Embryonic facial prominence (tissue), 1 donor: ENCODE measurements around the gene AKAP6.
A peak's percentile ranks its signal among the peaks of the same experiment; 100 is the strongest.

Experiments
- DNase-seq: peaks from one replicate; pipeline ENCODE4 v3.0.0-alpha.2; 2016; ENCODE audit errors: extremely low spot score

The AKAP6 gene

DNA sequence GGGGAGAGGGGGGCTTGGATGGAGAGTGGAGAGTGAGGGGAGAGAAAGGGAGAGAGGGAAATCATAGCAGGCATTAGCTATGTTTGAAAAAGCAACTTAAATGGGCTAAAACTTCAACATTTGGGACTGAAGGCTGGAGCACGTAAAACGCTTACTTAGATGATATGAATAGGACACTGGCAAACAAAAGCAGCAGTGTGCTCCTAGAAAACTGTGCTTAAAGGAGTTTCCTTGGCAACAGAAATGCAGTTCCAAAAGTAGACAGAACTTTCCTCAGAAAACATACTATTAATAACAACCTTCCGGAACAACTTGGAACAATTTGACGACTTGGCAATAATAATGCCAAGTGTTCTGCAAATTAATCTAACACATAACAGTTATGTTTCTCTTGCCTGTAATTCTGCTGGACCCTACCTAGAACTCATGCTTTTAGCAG lies 374.1 kb downstream of the AKAP6 start:
- peak; percentile 48 for DNase-seq

DNA sequence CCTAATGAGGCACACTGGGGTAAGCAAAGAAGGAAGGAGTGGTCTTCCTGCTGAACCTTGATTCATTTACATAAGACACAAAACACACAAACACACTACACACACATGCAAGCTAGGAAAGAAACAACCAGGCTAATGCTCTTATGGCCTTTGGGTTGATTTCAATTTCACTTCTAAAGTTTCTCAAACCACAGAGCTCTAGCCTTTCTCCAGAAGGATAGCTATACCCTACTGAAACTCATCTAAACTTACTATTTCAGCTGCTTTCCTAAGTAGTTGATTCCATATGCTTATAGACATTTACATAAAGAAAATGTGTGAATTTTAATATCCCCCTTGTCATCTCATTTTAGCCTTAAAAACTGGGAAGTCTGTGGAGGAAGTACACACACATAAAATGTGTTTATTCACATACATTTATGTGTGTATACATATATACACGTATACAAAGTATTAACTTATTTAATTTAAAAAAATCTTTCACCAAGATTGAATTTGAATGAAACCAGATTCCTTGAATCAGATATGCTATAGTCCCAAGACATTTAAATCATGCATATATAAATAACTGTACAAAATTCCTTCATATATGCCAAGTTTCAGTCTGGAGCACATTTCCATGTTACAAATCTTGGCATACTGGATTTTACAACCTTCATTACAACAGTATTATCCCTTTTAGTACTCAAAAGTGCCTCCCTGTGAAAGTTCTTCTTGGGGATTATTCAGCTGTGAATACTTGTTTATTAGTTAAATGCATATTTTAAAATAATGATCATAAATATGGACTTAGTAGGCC lies 377.8 kb downstream of the AKAP6 start:
- peak; percentile 51 for DNase-seq

DNA sequence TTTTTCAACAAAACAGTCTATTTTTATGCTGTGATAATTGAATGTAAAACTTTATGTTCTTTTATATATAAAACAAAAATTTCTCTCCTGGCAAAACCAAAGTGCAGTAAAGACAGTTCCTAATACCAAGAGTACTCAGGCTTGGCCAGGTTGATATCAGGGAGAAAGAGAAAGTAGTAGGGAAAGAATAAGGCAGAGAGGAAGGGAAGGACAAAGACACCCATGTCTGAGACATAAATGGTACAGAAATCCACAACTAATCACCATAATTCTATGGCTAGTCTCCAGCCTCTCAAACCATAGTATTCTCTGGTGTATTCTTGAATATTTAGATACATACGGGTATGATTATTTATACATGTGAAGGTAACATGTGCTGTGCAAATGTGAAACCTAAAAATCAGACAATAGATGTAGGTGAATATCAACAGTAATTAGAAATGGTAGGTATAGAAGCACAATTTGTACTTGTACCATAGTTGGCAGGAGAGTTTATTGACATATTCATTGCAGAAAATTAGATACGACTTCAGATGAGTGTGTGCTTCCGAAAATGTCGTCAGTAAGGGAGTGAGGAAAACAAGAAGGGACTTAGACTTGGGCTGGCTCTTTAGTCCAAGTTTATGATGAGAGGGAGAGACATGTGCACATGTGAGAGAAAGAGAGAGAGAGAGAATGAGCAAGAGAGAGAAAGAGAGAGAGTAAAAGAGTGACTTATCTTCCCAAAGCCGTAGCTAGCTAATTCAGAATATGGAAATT lies 378.8 kb downstream of the AKAP6 start:
- DNase-seq = peak; percentile 46

DNA sequence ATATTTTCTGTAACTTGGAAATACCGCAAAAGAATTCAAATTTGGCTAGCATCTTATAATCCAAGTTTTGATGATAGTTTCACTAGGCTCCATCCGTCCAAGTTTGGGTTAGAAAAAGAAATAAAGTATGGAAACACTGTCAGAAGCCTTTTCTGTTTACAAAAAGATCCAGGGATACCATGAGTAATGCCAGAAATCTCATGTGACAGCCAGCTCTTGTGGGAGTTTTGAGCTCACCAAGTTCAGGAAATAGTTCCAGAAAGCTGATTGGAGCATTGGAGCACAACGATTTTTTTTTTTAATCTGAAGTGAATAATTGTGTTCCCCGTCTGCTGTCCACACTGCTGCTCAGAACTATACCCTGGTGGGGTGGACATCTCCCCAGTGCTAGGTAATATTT lies 379.9 kb downstream of the AKAP6 start:
- peak; percentile 74 for DNase-seq

DNA sequence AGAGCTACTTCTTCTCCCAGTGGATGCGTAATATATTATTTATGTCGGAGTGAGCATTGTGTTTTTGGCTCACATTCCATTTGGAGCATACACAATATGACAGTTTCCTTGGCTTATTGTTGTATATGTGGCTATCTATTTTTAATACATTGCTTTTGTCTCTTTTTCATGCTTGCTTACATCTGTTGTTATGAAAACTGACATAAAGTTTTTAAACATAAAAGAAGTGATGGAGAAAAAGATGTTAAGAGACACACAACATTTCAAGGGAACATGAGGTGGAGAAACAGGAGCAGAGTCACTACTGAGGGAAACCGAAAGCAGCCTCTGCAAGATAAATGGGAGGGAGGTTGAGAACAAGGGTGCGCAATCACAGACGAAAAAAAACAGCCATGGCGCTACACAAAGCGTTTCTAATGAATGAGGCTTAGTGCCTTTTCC lies 381.2 kb downstream of the AKAP6 start:
- no peak for DNase-seq

DNA sequence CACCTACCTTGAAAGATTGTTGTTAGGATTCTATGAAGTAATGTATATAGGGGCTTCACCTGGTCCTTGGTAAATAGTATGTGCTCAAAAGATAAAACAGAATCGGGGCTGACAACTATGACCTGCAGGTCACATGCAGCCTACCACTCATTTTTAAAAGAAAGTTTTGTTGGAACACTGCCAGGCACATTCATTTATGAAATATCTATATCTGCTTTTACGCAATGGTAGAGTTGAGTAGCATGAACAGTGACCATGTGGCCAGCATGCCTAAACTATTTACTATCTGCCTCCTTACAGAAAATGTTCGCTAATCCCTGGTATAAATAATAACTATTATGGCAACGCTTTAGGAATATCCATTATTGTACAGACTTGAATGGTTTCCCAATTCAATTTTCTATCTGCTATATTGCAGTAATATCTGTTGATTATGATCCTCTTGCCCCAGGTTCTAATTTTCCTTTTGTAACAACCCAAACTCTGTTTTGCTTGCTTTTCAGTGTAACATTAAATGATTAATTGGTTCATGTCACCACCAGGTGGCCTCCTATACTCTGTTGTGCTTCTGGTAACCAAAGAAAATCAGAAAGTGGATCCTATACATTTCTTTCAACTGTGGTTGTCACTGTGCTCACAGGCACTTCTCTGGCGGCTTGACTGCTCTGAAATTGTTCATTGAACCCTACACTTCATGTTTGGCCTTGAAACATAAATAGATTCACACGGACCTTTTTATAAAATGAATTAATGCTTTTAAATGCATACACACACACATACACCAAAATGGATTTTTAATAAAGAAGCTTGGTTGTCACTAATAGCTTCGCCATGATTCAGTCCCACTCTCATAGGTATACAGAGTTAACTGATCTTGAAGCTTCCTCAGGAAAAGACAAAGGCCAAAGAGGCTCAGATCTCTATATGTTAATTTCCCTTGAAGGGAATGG lies 381.9 kb downstream of the AKAP6 start:
- DNase-seq = no peak

GRCh38 chr14:32713856-32714255 lies 384.8 kb downstream of the AKAP6 start:
- no peak for DNase-seq

GRCh38 chr14:32719601-32720000 lies 390.5 kb downstream of the AKAP6 start:
- DNase-seq = no peak

DNA sequence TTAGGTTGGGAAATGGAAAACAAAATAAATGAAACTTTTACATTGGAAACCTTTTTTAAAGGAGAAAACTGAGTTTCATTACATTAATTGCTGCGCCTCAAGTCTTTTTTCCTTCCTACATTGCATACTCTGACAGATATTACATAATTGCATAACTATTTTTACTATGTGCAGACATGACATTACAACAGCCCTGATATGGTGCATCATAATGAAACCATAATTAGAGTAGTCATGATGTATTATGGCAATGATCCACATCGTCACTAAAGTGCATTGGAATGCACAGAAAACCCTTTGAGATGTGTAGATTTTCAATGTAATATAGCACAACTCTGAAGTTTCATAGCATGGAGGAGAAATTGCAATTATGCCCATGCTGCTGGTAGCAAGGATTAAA lies 391.8 kb downstream of the AKAP6 start:
- DNase-seq = no peak

DNA sequence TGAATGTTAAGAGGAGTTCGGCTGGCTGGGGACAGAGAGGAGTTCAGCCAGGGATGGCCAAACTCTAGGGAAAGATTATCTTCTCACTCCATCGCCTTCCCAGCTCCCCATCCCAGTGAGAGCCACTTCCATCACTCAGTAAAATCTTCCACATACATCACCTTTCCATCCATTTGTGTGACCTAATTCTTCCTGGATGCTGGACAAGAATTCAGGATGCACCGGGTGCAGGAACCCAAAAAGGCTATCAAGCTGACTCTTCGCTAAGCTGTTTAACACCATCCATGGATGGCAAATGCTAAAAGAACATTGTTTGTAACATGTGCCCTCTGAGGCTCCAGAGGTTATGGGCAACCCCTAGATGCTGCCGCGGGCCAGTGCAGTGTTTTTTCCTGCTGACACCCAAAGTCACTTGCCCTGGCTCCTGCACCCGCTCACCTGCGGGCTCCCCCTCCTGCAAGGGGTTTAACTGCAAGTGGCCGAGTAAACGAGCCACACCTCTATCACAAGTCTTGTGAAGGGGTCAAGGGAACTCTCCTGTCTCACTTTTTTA lies 393.6 kb downstream of the AKAP6 start:
- no peak for DNase-seq

DNA sequence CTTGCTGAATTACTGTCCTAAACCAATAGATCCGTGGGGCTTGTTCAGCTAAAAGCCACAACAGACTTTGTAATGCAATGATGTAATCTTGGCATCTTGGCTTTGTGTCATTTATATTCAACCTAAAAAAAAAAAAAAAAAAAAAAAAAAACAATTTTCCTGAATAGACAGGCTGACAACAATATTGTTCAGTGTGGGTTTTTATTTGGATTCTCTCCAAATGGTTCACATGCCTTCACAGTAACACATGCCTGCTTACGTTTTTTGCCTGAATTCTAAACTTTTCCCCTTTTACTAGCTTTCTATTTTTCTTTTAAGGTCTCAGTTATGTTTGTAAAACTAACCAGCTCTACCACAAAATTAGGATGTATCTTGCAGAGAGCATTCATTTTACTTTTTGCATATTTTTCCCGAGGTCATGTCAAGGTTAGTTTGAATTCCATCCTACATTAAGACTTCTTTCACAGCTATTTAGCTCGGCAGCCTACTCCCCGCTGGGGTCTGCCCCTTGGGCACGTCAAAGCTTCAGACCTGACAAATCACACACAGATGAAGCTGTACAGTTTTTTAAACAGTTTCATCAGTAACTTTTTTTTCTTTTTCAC lies 395.9 kb downstream of the AKAP6 start:
- peak; percentile 45 for DNase-seq

DNA sequence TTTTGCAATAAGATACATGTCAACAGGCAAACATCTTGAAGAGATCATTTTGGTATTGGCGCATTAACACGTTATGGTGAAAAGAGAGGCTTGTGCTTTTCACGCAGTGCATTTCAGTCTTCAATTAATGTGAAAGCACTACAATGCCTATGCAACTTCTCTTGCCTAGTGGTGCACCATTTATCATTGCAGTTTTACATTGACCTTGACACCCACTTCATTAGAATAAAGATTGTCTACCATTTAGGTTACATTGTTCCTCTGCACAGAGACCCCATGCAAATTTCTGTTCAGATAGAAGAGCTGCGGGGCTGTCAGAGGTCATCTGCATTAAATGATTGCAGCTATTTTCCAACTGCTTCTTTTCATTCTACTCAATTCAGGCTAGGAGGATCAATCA lies 397.4 kb downstream of the AKAP6 start:
- DNase-seq = no peak

- DNase-seq = no peak
These were observed 398.7 kb downstream of the AKAP6 start for GRCh38 chr14:32727832-32728231.

DNA sequence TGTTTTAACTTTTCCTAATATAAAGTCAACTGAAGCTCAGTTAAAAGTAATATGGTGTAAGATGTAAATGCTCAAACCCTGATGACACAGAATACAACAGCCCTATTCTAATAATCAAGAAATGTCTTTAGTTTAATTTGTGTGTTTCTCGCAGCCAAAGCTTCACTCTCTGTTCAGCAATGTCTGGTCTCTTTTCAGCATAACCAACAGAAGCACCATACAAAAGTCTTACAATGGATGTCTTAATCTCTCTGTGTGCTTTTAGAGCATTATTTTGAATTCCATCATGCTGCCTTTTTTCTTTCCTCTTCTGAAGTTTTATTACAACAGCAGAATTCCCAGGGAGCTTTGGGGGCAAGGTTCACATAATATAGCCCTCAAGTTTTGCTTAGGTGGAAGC lies 399.4 kb downstream of the AKAP6 start:
- no peak for DNase-seq

GRCh38 chr14:32728976-32729375 lies 399.9 kb downstream of the AKAP6 start:
- no peak for DNase-seq

DNA sequence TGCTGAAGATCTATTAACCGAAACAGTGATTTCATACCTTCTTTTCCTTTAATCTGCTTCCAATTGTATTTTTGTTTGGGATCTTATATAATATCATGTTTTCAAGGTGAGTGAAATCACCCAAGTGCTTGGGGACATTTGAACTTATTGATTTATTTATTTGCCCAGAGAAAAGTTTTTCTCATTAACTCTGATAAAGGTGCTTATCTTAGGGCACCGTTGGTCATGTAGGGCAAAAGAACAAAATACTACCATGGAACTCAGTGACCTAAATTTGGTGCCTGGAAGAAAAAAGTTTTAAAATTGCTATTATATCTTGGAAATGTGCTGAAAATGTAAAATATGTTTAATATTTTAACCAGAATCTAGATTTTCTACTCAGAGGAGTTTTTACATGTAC lies 402.2 kb downstream of the AKAP6 start:
- no peak for DNase-seq

GRCh38 chr14:32733015-32733414 lies 403.9 kb downstream of the AKAP6 start:
- no peak for DNase-seq

GRCh38 chr14:32734261-32734660 lies 405.2 kb downstream of the AKAP6 start:
- no peak for DNase-seq

- no peak for DNase-seq
These were observed 408.5 kb downstream of the AKAP6 start for GRCh38 chr14:32737621-32738020.

DNA sequence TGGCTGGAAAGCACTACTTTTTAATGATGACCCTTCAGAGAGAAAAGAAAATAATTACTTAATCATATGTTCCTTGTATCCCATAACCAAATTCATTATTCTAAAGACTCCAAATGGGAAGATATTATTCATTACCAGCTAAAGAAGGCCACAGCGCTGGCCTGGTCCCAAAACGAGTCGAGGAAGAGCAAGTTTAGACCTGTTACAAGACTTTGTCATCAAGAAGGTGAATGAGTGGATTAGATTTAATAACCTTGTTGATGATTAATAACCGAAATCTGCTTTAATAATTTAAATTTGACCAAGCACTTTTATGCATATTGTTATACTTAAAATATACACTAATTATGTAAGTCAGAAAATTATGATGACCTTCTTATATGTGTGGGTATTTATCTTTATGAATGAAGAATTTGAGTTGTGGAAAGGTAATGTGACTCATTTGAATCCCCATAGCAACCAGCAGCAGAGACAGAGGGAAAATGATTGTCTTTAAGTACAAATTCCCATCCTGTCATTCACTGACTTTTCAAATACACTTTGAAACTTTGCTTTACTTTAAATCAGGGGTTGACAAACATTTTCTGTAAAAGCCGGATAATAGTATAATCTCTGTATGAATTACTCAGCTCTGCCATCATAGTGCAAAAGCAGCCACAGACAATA lies 409.2 kb downstream of the AKAP6 start:
- DNase-seq = no peak
